Activated effector memory CD4-positive, alpha-beta T cell treated with Interleukin-2 at 50 U/mL for 16 hours (primary cell): ENCODE results near the gene SUN2.

Experiments
- DNase-seq: peaks from one replicate; pipeline ENCODE4 v3.0.0-alpha.2; 2020

Gene SUN2

DNA sequence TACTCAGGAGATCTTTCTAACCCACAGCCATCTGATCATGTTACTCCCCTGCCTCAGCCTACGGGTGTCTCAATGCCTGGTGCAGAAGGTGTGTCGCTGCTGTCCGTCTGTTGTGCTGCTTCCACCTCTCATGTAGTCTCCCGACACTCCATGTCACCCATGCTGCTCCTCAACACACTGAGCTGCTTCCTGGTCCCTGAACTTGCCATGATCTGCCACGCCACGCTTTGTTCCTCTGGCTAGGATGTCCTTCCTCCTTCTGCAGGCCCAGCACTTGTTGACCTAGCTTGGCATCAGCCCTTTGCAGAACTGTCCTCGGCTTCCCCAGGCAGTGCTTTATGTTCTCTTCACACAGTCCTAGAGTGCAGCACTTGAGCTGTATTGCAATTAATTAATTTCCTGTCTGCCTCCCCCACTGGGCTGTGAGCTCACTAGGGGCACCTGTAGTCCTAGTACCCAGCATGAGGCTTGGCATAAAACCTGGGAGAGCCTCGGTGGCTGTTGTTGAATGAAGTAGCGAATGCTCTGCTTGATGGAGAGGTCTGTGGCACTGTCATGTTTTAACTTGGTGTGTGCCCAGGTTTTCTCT is 40.5 kb downstream of the SUN2 start:
- no peak for DNase-seq

DNA sequence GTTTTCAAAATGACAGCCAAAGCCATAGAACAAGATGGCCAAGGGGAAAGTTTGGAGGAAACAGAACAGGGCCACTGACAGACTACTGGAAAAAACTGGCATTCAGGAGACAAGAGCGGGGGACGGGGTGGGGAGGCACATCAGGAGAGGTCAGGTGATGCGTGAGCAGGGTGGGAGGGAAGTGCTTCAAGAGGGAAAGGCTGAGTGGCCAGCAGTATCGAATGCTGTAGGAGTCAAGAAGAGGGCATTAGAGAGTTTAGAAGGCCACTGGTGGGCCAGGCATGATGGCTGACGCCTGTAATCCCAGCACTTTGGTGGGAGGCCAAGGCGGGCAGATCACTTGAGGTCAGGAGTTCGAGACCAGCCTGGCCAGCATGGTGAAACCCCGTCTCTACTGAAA is 41.9 kb downstream of the SUN2 start:
- DNase-seq, result no peak

DNA sequence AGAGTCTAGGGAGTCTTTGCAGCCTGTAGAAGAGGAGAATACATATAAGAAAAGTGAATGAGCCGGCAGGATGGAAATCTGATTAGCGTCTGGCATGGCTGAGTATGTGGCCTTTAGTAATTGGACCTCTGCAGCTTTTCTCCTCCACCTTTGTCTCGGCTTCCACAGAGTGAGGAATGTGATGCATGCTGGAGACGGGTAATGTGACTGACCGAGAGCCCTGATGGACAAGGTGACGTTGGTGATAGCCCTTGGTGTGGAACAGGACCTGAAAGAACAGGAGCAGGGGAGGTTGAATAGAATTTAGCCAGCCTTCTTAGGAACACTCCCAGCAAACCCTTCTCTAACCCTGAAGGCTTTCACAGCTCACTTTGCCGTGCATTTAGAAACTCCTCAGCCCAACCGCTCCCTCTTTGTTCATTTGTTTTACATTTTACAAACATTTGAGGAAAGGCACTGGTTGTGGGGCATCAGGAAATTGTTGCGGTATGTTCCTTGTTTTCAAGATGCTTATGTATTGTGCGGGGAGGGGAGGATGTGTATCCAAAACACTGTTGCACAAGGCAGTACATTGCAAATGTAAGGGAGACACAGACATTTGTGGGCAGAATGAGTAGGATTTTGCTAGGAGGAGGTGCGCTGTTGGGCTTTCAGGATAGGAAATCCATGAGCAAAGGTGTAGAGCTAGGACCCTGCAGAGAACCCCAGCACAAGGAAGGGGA is 43.2 kb downstream of the SUN2 start:
- DNase-seq, result no peak

DNA sequence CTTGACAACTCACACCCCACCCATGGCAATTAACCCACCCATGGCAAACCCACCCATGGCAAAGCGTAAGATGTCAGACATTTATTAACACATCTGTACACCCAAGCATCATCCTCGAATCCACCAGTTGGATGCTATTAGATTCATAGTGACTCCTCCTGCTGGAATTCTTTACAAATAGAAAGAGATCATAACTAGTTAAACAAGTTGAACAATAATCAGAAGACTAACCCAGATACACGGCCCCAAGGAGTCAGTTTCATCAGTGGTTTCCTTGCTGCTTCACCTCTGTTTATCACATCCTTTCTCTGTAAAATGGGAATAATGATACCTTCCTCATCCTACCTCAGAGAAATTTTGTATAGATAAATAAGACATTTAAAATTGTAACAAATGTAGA is 44.9 kb downstream of the SUN2 start:
- DNase-seq, result no peak

DNA sequence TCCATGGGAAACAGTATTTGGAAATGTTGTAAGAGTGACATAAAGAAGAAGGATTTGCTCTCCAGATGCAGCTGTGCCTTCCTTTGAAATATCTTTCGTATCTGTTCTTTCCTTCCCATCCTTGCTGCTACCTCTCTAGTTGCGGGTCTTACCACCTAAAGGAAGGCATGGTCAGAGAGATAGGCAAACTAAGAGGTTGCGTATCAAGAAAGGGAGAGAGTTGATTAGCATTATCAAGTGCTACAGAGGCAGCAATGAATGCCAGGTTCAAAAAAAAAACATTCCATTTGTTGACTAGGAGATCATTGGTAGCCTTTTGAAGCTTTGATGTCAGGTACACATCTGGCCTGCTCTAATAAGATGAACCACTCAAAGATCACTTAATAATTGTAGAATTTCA is 45.4 kb downstream of the SUN2 start:
- no peak for DNase-seq

DNA sequence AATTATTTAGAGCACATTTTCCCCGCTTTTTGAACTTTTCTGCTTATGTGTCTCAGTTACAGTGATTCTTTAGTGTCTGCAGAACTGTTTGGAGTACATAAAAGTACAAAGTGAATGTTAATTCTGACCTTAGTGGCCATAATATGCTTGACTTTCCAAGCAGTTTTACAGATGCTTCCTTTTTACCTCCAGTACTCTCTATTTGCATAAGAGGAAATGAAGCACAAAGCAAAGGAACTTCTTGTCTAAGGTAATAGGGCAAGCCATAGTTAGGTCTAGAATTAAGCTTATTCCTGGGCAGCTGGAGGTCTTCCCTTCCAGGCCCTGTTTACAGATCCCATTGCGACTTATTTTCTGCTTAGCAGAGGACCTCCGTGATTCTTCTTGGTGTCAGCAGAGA is 46.5 kb downstream of the SUN2 start:
- no peak for DNase-seq

DNA sequence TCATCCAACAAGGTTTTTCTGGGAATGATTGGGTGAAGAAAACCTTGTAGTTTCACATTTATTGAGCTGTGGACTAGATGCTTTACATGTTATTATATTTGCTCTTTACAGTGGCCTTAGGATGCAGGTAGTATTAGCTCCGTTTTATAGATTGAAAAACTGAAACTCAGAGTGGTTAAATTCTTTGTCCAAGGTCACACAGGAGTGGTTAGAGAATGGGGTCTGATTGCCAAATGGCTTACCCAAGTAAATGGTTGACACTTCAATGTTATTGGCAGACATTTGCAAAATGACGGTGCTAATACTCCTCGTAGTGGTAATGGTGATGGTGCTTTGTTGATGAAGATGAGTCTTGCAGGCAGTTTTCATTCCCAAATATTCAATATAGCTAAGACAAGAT is 47.8 kb downstream of the SUN2 start:
- DNase-seq, result no peak

DNA sequence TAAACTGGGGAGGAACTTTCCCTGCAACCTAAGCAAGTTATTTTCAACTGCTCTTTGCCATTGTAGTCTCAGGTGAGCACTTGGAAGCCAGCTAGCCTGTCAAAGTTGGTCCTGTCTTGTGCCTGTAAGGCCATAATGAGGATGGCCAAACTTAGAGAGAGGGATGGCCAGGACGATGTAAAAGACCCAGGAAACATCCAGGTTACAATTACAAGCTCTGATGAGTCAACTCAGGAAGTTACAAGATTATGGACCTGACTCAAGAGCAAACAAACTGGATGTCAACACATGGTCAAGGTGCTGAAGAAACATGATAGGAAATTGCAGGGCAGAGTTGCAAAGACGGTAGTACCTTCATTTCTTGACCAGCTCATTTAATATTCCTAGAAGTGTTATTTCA is 48.5 kb downstream of the SUN2 start:
- DNase-seq, result no peak

DNA sequence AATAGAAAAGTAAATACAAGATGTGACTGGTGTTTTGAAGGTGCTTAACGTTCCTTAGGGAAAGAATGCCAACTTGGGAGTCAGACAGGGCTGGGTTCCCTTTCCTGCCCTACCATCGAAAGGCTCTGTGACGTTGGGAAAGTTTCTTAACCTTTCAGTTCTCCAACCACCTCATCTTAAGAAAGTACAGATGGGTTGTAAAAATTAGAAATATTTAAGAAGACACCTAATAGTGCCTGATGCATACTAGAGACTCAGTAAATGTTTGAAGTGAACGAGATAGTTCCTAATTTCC is 49.0 kb downstream of the SUN2 start:
- DNase-seq, result no peak

DNA sequence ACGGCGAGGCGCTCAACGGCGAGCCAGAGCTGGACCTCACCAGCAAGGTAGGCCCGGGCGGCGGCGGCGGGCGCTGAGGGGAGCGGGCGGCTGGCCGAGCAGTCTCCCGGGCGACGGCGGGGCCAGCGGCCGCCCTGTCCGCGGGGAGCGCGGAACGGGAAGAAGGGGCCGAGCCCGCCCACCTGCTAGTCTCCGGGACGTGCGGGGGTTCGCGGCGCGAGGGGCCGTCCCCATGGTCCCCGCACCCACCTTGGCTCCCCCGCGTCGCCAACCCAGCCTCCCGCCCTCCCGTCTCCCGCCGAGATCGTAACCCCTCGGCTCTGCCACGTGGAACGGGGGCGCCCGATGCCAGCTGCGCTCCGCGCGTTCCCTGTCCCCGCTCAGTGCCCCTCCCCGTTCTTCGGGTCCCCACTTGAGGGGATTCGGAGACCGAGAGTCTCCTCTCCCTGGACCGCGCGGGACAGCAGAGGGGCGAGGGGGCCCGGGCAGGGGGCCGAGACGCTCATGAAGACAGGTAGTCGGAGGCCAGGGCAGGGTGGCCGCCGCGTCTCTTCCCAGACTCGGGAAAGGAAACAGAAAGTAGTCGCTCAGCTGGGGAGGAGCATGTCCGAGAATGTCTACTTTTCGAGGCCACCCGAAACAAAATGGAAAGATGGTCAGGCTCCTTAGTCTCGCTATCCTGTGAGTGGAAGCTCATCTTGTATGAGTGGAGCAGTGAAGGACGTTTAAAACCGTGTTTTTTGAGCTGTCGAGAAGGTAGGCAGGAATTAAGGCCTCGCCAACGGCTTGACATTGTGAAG is 49.5 kb downstream of the SUN2 start:
- DNase-seq, result no peak

DNA sequence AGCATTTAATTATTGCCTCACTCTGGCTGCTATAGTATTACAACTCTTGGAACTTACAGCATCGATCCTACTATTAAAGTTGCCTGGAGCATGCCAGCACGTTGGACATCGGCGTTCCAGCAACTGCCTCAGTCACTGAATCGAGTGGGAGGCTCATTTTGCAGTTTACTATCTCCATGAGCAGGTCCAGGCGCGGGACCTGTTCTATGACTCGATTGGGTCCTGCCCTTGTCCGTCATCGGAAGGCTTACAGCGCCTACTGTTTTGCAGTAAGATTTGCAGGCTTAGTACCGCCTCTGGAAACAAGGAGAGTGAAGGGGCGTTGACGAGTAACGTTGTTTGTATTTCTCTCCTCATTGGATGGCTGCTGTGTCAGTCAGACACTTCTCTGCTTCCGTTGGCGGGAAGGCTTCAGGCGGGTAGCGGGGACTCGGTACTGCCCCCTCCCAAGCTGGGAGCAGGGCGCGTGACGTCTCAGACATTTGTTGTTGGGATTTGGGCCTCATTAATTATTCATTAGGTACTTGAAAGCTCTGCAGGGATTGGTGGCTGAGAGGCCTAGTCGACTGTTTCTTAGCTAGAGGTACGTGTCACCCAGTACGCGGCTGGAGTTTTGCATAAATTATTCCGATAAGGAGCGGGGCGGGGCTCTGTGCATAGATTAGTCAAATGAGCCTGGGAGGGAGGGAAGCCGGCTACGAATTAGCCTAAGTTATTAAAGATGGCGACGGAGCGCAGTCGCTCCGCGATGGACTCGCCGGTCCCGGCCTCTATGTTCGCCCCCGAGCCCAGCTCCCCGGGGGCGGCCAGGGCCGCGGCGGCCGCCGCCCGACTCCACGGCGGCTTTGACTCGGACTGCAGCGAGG is 50.3 kb downstream of the SUN2 start, which contains the start of gene GTPBP1:
GTPBP1 (plus strand) TSS at position 710 of the 866 bp plus-strand sequence; CDS start at position 722, 12 bp downstream.
- DNase-seq, result peak; percentile 94

DNA sequence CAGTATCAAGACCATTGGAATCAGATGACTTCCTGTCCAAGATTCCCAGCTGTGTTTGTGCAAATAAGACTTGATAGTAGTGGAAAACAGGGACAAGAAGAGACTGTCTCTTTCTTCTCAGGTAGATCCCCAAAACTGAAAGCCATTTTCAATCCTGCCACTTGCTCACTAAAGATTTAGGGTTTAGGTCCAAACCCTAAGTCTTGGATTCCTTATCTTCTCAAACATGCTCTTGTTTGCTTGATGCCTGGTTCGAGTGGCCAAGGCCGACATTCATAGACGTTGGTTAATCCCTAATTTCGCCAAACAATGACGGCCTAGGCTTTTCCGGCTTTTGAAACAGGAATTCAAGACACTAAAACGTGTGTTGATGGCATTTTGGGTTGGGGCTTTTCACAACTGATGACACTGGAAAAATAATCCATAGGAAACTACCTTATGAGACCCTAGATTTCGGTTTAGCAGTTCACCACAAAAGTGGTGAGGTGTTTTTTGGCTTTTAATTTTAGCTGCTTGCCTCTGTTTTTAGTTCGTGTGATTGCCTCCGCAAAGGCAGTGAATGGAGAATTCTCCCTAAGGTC is 51.1 kb downstream of the SUN2 start:
- DNase-seq, result no peak

DNA sequence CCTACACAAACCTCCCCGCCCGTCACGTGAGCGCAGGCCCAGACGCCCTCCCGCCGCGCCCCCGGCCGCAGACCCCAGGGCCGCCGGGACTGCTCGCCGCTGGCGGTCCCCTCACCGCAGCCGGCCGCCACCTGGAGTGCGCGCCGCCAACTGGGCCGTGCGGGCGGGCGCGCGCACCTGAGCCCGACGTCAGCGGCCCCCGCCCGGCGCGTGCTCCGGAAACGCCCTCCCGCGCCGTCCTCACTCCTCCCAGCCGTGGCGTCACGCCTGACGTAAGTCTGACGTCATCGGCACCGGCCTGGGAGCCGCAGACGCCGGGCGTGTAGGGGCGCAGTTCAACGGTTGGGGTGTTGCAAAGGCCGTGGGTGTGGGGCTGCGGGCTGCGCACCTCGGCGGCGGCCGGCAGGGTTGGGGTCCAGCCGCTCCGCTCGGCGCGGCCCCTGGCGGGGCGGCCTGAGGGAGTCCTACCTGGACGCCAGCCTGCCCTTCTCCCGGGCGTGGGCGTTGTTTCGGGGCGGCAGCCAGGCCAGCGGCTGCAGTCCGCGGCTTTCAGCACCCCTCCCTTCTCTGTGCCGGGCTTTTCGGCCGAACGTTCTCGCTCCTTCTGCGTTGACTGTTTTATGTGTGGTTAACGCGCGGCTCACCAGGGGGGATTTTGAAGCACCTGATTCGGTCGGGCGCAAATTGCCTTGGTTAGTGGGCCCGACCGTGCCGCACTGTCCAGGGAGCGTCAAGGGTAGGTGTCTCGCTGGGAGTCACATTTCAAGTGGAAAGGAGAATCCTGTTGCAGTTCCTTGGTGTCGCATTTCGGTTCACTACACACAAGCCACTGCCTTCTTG is 54.8 kb downstream of the SUN2 start, which contains the start of gene JOSD1:
JOSD1 (minus strand) TSS at position 155 of the 840 bp plus-strand sequence. CDS start 956 bp downstream, outside the sequence.
- DNase-seq, result peak; percentile 95

DNA sequence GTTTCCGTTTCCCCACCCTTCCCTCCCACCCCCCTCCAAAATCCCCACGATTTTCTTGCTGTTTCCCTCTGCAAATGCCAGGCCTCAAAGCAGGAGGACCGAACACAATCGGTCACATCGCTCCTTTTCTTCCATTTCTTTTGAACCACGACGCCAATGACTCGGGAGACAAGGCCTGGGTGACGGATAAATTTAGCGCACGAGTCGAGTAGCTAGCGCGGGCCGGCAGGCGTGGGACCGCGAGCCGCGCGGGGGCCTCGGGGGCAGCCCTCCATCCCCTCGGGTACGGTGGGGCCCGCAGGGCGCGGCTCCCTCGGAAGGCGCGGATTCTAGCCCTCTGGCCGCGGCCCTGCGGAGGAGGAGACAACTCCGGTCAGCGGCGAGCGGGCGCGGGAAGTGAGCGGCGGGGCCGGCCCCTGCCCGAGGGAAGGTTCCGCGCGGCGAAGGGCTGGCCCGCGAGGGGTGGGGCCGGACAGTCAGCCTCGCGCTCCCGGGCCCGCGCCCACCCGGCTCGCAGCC is 55.5 kb downstream of the SUN2 start:
- DNase-seq, result no peak

DNA sequence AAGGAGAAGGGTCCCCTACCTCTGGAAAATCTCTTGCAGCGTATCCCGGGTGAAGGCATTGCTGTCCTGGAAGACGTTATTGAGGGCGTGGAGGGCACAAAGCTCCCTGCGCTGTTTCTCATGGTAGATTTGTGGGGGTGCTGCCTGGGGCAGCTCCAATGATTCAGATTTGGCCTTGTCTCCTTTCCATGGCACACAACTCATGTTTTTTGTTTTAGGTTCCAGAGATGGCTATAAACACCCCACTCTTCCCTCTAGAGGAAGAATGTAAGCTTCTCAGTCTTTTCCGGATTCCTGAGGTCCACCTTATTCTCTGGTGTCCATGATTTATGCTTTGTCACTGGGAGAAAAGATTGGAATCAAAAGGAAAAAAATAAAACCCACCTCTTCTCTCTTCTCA is 56.0 kb downstream of the SUN2 start:
- DNase-seq, result no peak

DNA sequence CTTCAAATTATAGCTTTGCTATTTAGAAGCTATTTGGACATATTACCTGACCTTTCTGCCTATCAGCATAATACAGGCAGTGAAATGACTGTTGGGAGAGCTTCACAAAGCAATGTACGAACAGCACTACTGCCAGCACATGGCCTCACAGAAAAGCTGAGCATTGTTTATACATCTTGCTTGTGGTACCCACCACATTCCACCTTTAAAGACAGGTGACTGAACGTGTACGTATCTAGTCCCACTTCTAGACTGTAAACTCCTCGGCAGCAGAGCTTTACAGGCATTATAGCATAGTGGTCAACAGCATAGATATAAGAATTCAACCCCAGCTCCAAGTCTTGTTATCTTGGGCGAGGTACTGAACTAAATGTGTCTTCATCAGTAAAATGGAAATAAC is 56.7 kb downstream of the SUN2 start:
- no peak for DNase-seq

DNA sequence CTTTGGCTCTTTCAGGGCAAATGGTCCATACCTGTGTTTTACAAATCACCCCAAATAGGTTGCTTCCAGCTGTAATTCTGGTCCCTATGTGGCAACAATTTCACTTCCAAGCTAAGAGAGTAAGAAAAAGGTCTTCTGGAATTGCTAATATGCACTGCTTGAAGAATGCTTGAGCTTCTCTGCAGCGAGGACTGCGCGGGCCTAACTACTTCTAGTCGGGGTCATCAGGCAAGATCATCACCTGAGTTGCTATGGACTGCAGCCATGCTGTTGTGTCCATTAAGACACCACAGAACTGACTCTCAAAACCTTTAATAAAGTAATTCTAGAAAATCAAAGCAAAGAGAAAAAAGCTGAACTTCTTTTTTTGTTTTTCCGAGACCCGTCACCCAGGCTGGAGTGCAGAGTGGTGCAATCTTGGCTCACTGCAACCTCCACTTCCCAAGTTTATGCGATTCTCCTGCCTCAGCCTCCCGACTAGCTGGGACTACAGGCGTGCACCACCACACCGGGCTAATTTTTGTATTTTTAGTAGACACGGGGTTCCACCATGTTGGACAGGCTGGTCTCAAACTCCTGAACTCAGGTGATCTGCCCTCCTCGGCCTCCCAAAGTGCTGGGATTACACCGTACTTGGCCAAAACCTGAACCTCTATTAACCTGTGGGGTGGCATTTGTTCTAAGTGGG is 57.2 kb downstream of the SUN2 start:
- no peak for DNase-seq

DNA sequence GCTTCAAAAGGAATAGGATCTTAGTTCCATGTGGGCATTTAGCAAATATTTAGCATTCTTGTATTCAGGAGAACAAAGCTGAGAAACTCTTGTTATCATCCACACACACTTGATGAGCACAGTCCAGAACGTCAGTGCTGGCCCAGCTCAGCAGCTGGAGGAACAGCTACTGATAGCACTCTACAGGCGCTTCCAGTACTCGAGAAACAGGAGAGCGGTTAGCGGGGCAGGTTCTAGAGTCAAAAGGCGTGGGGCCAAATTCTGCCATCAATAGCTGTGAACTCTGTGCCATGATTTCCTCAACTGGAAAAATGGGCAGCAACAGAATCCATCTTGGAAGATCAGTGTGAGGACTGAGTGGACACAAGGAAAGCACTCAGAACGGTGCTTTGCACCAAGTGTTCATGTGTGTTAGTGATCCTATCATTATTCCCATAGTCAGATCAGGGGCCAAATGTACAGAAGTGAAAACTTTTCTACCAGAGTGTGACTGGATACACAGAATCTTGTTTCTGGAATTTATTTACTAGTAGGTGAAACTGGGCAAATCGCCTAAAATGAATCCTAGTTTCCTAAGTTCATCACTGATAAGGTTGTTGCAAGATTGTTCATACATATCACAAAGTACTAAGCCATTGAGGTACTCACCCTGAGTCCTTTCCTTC is 58.2 kb downstream of the SUN2 start:
- no peak for DNase-seq

DNA sequence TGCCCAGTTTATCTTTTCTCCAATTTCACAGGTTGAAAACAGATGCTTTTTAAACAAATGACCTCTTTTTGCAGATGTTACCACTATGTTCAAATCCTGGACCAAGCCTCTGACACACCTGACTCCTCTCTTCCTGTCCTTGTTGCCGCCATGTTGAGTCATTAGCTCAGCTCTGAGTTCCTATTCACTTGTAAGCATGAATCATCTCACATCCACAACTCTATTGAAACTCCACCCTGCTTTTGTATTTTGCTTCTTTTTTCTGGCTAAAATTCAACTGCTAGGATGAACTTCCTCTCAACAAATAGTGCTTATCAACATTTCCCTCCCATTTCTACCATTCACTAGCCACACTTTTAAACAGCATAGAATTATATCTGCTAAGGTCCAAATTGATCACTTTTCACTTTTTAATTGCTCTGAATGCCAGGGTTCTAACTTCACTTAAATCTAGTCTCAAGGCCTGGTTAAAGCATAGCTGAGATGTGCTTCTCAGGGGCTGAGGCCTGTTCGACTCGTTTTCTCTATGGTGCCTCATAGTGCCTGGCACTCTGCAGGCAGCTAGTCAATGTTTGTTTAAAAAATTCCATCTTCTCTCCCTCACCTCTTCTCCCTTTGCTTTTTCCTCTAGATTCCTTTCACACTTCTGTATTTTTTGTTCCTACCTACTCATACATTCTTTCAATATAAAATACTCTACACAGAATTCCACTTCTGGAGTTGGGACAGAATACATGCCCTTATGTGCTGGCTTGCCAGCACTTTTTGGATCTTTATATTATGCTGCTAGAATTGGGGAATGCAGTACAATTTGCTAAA is 59.0 kb downstream of the SUN2 start:
- DNase-seq, result no peak
